Subcutaneous adipose tissue (tissue), 4 donors: ENCODE results near the gene TNK1. TPM values are rescaled to one million over a fixed set of nuclear protein-coding genes. Genes with fewer than 3 reads are reported as not detected.

Source experiments
- total RNA-seq, 4 donors: library from RNA; depleted of rRNA; stranded (reverse); fragments of >200 nt; gene quantifications; one replicate each; pipeline ENCODE4 v1.1.0, GENCODE V29; 2016
- TF ChIP-seq, protein P1 (sequence below): fragments of 450-650 bp; IDR thresholded peaks from one replicate; pipeline ENCODE4 v1.5.1; 2016; ENCODE audit warnings: low read depth, mild to moderate bottlenecking, control low read depth, antibody characterized with exemption, moderate library complexity

The TNK1 gene
- total RNA-seq, 4 donors from 2014 or later, result 0.51 to 1.9 (median 1.1) TPM

DNA sequence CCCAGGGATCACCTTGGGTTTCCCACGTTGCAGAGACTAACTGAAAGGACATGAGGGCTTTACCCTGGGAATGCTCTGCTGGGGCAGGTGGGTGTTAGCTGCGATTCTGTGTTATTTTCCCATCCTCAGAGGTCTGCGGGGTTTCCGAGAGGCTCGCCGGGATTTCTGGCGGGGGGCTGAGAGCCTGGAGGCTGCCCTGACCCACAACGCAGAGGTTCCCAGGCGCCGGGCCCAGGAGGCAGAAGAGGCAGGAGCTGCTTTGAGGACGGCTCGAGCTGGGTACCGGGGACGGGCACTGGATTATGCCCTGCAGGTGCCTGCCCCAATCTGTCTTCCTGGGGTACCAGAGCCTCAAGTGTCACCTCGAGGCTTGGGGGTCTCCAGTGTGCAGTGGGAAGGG, 37.6 kb upstream of the TNK1 start:
- TF ChIP-seq, protein P1, sequence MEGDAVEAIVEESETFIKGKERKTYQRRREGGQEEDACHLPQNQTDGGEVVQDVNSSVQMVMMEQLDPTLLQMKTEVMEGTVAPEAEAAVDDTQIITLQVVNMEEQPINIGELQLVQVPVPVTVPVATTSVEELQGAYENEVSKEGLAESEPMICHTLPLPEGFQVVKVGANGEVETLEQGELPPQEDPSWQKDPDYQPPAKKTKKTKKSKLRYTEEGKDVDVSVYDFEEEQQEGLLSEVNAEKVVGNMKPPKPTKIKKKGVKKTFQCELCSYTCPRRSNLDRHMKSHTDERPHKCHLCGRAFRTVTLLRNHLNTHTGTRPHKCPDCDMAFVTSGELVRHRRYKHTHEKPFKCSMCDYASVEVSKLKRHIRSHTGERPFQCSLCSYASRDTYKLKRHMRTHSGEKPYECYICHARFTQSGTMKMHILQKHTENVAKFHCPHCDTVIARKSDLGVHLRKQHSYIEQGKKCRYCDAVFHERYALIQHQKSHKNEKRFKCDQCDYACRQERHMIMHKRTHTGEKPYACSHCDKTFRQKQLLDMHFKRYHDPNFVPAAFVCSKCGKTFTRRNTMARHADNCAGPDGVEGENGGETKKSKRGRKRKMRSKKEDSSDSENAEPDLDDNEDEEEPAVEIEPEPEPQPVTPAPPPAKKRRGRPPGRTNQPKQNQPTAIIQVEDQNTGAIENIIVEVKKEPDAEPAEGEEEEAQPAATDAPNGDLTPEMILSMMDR, result no peak

DNA sequence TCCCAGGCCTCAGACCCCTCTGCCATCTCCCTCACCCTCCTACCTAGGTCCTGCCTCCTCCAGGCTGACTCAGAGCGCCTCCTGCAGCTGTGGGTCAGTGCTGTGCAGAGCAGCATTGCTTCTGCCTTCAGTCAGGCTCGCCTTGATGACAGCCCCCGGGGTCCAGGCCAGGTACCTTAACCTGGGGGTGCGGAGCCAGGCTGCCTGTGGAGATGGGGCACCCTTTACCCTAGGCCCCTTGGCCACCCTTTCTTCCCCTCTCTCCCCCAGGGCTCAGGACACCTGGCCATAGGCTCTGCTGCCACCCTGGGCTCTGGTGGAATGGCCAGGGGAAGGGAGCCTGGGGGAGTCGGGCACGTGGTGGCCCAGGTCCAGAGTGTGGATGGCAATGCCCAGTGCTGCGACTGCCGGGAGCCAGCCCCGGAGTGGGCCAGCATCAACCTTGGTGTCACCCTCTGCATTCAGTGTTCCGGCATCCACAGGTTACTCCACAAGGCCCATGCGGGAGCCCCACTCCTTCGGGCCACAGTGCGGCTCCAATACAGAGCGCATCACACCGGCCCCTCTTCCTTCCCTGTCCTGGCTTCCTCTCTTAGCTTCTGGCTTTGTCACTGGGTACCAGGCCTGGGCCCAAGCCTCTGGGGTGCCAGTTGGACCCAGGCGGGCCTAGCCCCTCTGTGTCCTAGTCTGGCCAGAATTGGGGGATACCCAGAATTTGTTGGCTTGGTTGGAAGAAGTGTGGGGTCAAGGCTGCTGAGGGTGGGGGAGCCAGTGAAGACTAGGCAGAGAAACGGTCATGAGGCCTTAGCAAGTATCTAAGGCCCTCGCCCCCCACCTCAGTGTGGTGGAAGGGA, 33.9 kb upstream of the TNK1 start:
- TF ChIP-seq, protein P1, result no peak

DNA sequence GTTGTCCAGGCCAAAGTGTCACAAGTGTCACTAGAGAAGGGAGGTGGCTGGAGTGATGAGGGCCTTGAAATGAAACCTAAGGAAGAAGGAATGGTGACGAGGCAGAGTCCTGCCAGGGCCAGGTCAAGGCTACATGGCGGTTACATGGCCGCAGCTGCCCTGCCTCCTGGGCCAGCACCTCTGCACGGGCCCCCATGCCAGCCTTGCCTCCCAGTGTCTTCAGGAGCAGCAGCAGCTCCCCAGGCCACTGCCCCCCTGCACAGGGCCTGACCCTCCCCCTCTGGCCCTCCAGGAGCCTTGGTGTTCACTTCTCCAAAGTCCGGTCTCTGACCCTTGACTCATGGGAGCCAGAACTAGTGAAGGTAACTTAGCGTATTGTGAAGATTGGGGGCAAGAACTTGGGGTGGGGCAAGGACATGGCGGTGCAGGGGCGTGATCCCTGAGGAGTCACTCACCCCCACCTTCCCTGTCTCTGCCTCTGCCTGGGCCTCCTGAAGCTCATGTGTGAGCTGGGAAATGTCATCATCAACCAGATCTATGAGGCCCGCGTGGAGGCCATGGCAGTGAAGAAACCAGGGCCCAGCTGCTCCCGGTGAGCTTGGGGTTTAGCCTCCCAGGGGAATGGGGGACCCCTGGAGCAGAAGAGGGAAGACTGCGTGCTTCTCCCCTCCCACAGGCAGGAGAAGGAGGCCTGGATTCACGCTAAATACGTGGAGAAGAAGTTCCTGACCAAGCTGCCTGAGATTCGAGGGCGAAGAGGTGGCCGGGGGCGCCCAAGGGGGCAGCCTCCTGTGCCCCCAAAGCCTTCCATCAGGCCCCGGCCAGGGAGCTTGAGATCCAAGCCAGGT, 33.0 kb upstream of the TNK1 start:
- TF ChIP-seq, protein P1, result no peak

DNA sequence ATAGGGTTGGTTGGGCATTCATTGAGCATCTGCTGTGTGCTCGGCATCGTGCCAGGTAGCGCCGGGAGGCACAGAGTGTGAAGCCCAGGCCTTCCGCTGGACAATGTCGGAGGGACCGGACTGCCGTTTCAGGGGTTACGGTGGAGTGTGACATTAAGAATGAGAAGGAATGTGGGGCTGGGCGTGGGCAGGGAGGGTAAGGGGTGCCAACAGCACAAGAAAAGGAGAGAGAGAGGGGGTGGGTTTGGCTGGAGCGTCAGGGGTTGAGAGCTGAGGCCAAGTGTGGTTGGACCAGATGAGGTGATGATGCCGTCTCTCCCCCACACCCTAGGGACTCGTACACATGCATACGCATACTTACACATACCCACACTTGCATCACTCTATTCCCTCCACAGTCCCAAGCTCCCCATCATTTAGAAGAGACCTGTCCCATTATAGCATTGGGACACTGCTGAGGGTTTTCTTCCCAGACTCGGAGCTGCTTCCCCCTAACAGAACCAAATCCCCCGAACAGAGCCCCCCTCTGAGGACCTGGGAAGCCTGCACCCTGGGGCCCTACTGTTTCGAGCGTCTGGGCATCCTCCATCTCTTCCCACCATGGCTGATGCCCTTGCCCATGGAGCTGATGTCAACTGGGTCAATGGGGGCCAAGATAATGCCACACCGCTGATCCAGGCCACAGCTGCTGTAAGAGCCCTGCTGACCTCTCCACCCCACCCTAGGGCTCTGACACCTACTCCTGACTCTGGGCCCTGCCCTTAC, 32.2 kb upstream of the TNK1 start:
- TF ChIP-seq, protein P1, result no peak

DNA sequence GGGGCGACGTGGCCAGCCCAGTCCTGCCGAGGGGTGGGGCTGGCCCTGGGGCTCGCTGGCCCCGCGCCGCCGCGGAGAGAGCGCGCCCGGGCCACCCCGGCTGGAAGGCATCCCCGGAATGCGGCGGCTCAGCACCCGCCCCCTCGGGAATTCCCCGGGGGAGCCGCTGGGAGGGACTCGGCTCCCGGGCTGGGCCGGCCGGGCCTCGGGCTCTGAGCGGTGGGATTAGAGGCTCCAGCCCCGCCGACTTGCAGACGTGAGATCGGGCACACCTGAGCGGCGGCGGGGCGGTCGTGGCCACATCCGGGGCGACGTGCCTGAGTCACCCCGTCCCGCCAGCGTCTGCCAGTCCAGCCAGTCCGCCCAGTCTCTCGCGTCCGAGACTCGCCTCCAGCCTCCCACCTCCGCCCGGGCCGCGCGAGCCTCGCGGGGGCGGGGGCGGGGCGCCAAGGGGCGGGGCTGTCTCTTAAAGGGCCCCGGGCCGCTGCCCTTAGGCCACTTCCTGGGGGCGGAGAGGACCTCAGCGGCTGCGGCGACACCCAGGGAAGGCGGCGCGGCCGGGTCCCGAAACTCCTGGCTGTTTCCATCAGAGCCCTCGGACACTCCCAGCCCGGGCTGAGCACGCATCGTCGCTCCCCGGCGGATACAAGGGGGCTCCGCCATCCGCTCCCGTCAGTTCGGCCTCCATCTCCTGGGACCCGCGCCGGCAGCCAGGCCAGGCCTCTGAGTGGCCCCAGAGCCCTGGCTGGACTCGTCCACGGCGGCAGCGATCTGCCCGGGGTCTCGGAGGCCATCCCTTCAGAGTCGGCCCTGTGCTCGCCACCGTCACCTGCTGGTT, 29.0 kb upstream of the TNK1 start, which contains the start of gene KCTD11:
Gene KCTD11, plus strand, starts transcription at position 498 of the 838 bp plus-strand sequence.
- TF ChIP-seq, protein P1, result no peak

DNA sequence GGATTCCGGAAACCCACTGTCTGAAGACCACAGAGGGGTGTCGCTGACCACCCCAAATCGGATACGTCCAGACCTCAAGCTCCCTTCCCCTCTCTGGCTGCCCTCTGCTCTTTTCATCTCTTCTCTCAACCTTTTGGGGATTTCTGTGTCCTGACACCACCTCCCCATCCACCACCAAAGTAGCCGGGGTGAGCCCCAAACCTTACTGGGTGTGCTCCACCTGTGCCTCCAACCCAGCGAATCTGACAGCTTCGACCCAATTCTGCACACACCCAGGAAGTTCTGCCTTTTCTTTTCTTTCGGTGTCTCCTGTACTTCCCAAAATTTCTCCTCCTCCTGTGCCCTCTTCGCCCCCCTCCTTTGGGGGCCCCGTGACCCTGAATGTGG, 28.4 kb upstream of the TNK1 start:
- TF ChIP-seq, protein P1, result no peak
